Right atrium auricular region (tissue), 2 donors: ENCODE measurements around the gene SPSB1. TPM values are rescaled to one million over a fixed set of nuclear protein-coding genes. Genes with fewer than 3 reads are reported as not detected.

Experiments used
- DNase-seq: peaks from one replicate; pipeline ENCODE4 v3.0.0-alpha.2; 2019; ENCODE audit warnings: low spot score
- H3K27ac ChIP-seq, 2 donors: fragments of 200-600 bp; sonication (generic); 1 replicate in 1 of 2; 2 replicates in 1 of 2; pipeline ENCODE4 v1.5.1; 2016 to 2019
- H3K27me3 ChIP-seq, 2 donors: fragments of 200-600 bp; sonication (generic); one replicate each; pipeline versions ENCODE4 v1.5.1 to v1.6.0; 2017 to 2019
- H3K36me3 ChIP-seq: fragments of 200-600 bp; sonication (generic); one replicate; pipeline ENCODE4 v1.5.1; 2016
- H3K4me1 ChIP-seq, 2 donors: fragments of 200-600 bp; sonication (generic); one replicate each; pipeline versions ENCODE4 v1.5.1 to v1.6.0; 2017 to 2019
- H3K4me3 ChIP-seq, 2 donors: fragments of 200-600 bp; sonication (generic); 1 replicate in 1 of 2; 2 replicates in 1 of 2; pipeline ENCODE4 v1.5.1; 2017 to 2019; ENCODE audit warnings: mild to moderate bottlenecking in 1 of 2, moderate library complexity in 1 of 2
- H3K9me3 ChIP-seq, 2 donors: fragments of 200-600 bp; sonication (generic); one replicate each; pipeline ENCODE4 v1.5.1; 2019
- total RNA-seq, 2 donors: library from RNA; depleted of rRNA; stranded (reverse); fragments of >200 nt; gene quantifications; one replicate each; pipeline ENCODE4 v1.1.0, GENCODE V29; 2016
- TF ChIP-seq, protein P1 (sequence below), 2 donors: fragments of 200-600 bp; sonication (generic); IDR thresholded peaks; one replicate each; pipeline ENCODE4 v1.5.1; 2019; ENCODE audit warnings: antibody characterized with exemption in 2 of 2

SPSB1 gene
- total RNA-seq, 2 donors from 2014 or later, result 20.1 to 20.8 TPM

DNA sequence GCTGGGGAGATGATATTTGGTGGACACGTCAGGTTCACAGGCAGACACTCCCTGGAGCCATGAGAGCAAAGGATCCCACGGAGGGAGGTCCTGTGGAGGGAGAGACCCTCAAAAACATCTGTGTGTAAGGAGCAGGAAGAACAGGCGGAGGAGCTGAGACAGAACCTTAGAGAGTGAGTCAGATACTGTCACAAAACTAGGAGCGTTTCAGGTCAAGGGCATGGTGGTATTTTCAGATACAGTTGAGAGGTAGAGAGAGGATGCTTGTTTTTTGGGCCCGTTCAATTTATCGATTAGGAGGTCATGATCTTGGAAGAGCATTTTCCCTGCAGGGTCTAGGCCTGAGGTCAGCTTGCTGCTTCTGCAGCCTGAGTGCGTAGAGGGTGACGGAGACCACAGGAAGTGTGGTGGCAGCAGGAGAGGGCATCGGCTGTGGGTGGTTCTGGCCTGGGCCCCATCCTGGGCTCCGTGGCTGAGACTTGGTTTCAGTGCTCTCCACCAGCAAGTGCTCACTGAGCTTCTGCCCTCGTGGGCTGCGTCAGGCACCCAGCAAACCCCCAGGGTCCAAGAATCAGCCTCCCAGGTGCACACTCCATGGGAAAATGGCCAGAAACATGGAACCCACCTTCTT is 39.9 kb downstream of the SPSB1 start:
- Histone ChIP-seq H3K27ac (no peak overlapping the region), H3K36me3 (no peaks in the 10 kb centered on the region), H3K4me1 (peaks cover 0 to 5% of the 10 kb centered on the region in 2 donors), H3K4me3 (no peak overlapping the region), H3K9me3 (no peaks in the 10 kb centered on the region), H3K27me3 (no peaks in the 10 kb centered on the region)
- DNase-seq, result no peak
- TF ChIP-seq, protein P1, sequence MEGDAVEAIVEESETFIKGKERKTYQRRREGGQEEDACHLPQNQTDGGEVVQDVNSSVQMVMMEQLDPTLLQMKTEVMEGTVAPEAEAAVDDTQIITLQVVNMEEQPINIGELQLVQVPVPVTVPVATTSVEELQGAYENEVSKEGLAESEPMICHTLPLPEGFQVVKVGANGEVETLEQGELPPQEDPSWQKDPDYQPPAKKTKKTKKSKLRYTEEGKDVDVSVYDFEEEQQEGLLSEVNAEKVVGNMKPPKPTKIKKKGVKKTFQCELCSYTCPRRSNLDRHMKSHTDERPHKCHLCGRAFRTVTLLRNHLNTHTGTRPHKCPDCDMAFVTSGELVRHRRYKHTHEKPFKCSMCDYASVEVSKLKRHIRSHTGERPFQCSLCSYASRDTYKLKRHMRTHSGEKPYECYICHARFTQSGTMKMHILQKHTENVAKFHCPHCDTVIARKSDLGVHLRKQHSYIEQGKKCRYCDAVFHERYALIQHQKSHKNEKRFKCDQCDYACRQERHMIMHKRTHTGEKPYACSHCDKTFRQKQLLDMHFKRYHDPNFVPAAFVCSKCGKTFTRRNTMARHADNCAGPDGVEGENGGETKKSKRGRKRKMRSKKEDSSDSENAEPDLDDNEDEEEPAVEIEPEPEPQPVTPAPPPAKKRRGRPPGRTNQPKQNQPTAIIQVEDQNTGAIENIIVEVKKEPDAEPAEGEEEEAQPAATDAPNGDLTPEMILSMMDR (IDR thresholded peaks at IDR 0.05), result no peak

DNA sequence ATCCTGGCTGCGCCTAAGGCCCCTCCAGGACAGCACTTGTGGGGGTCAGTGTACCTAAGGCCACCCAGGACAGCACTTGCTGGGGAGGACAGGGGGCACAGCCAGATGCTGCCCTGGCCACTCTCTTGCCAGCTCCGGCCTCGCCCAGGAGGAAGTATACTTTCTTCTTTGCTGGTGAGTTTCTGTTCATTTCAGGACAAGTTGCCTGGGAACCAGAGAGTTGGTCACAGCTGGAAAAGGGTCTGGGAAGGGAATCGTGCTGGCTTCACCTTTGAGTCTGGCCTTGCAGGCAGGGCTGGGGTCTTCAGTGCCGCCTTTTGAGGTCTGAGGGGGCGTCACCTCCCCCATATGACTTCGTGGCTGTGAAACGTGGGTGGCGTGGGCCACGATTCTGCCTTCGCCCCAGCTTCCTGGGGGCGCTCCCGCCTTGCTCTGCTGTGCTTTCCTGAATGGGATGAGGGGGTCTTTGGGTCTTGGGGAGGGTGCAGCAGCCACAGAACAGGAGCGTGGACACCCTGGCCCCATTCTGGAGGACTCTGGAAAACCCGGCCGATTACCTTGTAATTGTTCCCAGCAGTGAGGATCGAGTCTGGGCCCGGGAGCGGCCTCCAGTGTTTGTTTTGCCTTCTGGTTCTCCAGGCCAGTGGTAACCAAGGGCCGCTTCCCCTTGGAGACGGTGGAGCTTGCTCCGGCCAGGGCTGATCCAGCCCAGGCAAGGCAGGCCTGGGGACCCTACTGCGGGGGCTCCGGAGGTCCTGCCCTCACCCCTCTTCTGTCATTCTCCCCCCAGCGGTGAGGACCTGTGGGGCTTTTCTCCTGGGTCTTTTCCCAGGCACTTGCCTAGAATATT is 45.9 kb downstream of the SPSB1 start:
- peaks cover 0 to 5% of the 10 kb centered on the region in 2 donors for H3K9me3 ChIP-seq
- TF ChIP-seq, protein P1 (IDR thresholded peaks at IDR 0.05), result no peak
- peak overlapping the region; percentile 27 to 33 for H3K27ac ChIP-seq
- H3K4me1 ChIP-seq, result peaks cover 0 to 44% of the 10 kb centered on the region in 2 donors
- no peak overlapping the region for H3K4me3 ChIP-seq
- no peak for DNase-seq
- no peaks in the 10 kb centered on the region for H3K27me3 ChIP-seq
- H3K36me3 ChIP-seq, result no peaks in the 10 kb centered on the region

DNA sequence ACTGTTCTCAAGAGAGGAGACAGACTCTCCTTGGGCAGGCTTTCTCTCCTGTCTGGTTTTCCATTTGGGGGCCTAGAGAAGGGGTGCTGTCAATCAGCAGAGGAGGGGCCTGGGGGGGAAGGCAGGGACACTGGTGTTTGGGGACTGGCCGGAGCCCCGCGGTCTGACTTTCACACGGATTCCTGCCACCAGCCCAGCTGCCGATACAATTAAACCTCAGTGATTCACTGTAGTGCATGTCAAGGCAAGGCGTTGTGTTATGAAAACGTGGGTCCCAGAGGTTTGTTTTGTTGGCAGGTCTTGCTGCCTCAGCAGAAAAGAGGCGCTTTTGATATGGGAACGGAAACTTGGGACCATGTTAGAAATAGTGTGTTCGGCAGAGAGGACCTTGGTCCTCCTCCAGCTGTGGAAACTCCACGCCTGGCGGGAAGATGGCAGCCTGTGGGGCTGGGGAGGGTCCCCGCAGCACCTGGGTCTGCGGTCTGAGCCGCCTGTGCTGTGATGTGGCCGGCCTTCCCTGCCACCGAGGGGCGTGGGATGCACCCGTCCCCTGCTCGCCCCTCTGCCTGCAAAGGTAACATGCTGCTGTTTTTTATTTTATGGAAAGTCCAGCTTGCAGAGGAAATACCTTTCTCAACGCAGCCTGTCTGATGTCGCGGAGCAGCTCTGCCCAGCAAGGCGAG is 47.6 kb downstream of the SPSB1 start:
- Histone ChIP-seq H3K4me3 (no peak overlapping the region), H3K36me3 (no peaks in the 10 kb centered on the region), H3K9me3 (peaks cover 0 to 5% of the 10 kb centered on the region in 2 donors), H3K27ac (peak overlapping the region; percentile 26 to 27), H3K4me1 (peaks cover 0 to 59% of the 10 kb centered on the region in 2 donors), H3K27me3 (no peaks in the 10 kb centered on the region)
- DNase-seq, result no peak
- TF ChIP-seq, protein P1 (IDR thresholded peaks at IDR 0.05), result no peak

DNA sequence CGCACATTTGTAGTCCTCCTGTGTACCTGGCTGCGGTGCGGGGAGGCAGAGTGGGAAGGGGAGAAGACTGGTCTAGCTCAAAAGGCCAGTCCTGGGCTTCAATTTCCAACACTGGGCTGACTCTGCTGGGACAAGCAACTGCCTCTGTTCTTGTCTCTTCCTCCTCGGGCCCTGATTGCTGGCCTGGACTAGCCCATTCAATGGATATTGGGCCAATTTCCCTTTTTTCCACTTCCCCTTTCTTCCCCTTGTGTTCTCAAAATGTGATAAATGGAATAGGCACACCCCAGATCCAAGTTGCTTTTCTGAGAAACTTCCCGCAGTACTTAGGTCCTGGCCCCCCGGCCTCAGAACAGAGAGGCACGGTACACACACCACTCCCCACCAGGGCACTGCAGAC is 48.2 kb downstream of the SPSB1 start:
- peaks cover 0 to 5% of the 10 kb centered on the region in 2 donors for H3K9me3 ChIP-seq
- no peaks in the 10 kb centered on the region for H3K27me3 ChIP-seq
- no peak overlapping the region for H3K4me3 ChIP-seq
- no peak for DNase-seq
- H3K27ac ChIP-seq, result peak overlapping the region; percentile 14 to 26
- TF ChIP-seq, protein P1 (IDR thresholded peaks at IDR 0.05), result no peak
- H3K4me1 ChIP-seq, result peaks cover 0 to 60% of the 10 kb centered on the region in 2 donors
- H3K36me3 ChIP-seq, result no peaks in the 10 kb centered on the region

DNA sequence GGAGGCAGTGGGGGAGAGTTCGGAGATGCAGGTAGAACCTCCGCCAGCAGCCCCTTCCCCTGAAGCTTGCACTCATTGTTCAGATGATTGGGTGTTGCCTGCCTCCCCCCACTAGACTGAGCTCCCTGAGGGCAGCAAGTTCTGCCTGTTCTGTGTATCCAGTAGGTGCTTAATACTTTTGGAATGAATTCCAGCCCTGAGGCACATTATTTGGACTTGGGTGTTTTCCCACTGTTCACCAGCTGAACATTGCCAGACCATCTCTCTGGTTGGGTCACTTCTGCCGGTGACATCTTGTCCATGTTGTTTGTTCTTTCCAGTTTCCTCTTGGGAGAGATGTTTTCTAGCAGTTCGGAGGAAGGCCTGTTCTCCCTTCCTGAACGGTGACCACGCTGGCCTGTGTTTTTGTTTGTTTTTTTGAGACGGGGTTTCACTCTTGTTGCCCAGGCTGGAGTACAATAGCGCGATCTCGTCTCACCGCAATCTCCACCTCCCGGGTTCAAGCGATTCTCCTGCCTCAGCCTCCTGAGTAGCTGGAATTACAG is 48.7 kb downstream of the SPSB1 start:
- H3K4me1 ChIP-seq, result peaks cover 0 to 60% of the 10 kb centered on the region in 2 donors

More for the DNA sequence above, 48.7 kb downstream of the SPSB1 start:
- TF ChIP-seq, protein P1 (IDR thresholded peaks at IDR 0.05), result no peak
- Histone ChIP-seq H3K36me3 (no peaks in the 10 kb centered on the region), H3K9me3 (peaks cover 0 to 5% of the 10 kb centered on the region in 2 donors), H3K27me3 (no peaks in the 10 kb centered on the region), H3K4me3 (no peak overlapping the region), H3K27ac (peak overlapping the region in 1 of 2 donors; percentile 26)
- DNase-seq, result no peak
